HG03097 (cell line): Measurements from ENCODE around the gene CCND1.
"Not testable (repeated sequence)": the region's sequence is repeated elsewhere in the genome, so short reads cannot be mapped to it uniquely, and the experiment has no call there.

Experiments used
- ATAC-seq: cut with Tn5 transposase; IDR thresholded peaks from one replicate; pipeline ENCODE4 v1.9.1; 2021; ENCODE audit not compliant: unreplicated experiment, low FRiP score

The CCND1 gene

DNA sequence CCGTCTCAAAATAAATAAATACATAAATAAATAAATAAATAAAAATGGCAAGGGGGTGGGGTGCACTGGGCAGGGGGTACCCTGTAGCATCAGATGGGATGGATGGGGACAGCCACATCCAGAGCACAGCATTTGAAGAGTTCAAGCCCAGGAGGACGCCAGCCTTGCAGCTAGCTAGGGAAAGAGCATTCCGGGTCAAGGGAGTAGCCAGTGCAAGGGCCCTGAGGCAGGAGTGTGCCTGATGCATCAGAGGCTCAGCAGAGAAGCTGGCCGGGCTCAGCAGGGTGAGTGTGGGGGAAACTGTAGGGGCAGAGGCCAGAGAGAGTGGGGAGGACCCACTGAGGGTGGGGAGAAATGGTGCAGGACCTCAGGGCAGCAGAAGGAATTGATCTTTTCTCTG is 23.7 kb upstream of the CCND1 start:
- no peak for ATAC-seq

DNA sequence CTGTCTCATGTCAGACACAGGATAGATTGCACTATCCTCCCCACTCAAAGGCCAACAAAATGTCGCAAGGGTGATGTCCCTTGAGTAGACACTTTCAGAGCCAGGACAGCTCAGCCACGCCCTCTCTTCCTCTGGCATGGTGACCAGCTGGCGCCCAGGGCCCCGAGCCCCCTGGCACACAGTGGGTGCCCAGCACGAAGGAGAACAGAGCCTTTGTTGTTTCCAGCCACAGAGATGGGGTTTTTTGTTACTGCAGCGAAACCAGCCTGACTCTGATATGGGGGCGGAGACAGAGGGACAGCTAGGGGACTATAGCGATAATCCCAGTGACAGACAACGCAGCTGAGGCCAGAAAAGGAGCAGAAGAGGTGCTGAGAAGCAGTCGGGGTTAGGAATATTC is 23.3 kb upstream of the CCND1 start:
- no peak for ATAC-seq

DNA sequence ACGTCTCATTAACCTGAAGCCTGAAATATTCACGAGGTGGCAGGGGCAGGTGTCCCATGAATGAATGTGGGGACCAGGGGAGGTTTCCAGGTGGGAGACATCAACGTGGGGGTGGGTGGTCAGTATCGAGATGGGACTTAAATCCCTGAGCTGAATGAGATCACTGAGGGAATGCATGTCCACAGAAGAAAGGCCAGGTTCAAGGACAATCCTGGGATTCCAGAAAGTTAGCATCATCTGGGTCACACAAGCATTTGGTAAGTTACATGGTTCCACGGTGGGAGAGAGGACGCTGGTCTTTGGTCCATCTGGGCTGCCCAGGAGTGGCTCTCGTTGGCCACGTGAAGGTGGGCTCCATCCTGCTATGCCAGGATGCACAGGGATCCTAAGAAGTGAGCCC is 22.7 kb upstream of the CCND1 start:
- no peak for ATAC-seq

DNA sequence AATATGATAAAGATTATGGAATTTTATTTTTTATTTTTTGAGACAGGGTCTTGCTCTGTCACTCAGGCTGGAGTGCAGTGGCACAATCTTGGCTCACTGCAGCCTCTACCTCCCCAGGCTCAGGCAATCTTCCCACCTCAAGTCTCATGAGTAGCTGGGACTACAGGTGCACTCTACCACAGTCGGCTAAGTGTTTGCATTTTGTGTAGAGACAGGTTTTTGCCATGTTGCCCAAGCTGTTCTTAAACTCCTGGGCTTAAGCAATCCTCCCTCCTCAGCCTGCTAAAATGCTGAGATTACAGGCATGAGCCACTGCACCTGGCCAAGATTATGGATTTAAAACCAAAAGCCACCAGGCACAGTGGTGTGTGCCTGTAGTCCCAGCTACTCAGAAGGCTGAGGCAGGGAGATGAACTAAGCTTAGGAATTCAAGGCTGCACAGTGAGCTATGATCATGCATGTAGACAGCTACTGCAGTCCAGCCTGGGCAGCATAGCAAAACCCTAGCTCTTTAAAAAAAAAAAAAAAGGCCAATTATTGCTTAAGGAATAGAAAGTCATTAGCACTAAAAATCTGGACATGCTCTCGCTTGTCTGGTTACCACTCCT is 20.2 kb upstream of the CCND1 start:
- ATAC-seq: no peak

DNA sequence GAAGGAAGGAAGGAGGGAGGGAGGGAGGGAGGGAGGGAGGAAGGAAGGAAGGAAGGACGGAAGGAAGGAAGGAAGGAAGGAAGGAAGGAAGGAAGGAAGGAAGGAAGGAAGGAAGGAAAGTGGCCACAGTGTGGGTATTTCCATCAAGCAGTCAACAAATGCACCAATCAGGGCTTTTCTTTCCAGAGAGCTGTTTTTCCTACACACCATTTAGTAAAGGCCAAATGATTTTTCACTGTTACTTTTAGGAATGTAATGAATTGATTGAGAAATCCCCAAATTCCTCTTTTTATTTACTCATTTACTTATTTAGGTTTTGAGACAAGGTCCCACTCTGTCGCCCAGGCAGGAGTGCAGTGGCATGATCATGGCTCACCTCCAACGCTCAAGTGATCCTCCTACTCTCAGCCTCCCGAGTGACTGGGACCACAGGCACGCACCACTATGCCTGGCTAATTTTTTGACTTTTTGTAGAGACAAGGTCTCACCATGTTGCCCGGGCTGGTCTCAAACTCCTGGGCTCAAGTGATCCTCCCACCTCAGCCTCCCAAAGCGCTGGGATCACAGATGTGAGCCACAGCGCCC is 18.8 kb upstream of the CCND1 start:
- ATAC-seq: not testable (repeated sequence)

DNA sequence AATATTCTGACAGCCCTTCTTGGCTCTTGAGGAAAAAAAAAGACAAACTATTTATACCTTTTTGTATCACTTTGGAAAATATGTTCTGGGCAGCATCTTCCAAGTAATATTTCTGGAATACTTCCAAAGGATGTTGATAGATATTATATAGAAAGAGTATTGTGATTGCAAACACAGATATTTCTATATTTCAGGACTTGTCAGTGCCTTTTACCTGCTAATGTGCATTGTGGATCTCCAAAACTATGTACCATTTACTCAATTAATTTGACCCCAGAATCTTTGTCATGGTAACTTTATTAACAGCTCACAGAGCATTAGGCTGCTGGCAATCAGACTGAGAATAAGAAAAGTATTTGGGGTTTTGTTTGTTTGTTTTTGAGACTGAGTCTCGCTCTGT is 16.7 kb upstream of the CCND1 start:
- no peak for ATAC-seq

DNA sequence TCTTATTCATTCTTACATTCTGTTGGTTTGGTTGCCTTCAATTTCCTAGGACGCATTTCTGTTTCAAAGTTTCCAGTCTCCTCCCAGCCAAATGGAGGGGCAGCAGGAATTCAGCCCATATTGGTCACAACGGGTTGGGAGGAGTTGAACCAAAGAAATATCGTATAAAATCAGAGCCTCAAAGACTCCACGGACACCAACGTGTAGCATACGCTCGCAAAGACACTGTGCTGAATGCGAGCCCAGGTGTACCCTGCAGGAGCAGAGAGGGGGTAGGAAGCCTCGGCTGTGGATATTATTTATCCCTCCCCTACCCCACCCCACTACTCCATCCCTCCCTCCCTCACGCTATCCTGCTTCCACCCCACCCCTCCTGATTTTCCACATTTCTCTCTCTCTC is 15.5 kb upstream of the CCND1 start:
- ATAC-seq: no peak

DNA sequence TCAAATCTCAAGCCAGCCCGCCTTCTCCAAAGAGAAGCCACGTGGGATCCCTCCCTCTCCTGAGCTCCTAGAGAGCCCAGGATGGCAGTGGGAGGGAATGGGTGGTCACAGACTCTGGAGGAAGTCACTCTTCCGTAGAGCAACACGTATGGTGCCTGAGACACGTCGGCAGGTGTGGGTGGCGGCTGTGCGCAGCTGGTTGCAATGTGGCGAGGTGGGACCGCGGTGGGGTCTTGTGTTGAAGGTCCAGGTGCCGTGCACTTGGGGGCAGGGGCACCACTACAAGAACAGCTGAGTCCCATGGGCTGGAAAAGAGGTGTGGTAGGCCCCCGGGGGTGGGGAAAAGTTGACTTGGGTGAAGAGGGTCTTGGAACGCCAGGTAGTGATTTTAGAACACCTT is 13.4 kb upstream of the CCND1 start:
- no peak for ATAC-seq

DNA sequence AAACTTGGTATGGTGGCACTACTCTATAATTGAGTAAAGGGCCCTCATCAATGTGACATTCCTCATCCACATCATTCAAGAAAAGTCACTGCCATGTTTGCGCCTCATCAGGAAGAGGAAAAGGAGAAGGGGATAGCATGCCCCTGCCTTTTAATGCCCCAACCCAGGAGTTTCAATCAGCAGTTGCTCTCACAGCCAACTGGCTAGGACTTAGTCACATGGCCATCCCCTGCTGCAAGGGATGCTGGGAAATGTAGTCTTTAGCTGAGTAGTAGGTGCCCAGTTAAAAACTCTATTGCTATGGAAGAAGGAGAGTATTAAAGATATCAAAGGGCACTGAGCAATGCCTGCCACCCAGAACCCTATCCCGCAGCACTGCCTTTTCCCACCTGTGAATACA is 10.9 kb upstream of the CCND1 start:
- no peak for ATAC-seq

DNA sequence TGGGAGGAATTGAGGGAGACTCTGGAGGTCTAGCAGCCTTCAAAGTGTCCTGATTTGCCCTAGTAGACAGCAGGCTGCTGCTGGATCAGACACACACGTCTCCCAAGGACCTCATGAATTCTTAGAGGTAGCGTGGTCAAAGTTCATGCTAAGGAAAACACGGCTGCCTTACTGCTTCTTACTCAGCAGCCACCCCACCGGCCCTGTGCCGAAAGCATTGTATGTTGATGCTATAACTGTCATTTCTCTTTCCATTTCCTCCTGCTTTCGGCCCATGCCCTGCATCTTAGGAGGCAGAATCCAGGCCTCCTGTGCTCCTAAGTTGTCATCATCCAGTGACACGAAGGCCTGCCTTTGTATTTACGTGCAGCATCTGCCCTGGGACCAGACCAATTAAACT is 10.5 kb upstream of the CCND1 start:
- no peak for ATAC-seq

DNA sequence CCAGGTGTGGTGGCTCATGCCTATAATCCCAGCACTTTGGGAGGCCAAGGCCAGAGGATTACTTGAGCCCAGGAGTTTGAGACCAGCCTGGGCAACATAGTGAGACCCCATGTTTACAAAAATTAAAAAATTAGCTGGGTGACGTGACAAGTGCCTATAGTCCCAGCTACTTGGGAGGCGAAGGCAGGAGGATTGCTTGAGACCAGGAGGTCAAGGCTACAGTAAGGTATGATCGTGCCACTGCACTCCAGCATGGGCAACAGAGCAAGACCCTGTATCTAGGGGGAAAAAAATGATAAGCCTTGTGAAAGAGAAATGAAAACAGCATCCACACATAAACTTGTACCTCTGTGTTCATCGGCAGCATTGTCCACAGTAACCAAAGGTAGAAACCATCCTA is 8.1 kb upstream of the CCND1 start:
- no peak for ATAC-seq

DNA sequence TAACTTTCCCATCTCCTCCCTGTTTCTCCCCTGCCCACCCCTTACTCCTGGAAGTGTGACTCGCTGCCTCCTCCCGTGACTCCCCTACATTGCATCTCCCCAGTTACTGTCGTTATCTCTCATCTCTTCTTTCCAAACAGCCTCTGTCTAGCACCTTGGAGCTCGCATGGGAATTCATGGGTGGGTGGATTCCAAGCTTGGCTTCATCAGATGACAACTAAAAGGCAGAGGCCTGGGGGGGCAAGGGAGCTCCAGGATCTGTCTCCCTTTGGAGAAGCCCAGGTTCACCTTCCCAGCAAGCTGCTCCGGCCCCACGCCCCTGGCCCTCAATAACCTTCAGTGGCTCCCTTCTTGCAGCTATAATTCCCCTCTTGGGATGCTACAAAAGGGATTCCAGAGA is 6.9 kb upstream of the CCND1 start:
- no peak for ATAC-seq

DNA sequence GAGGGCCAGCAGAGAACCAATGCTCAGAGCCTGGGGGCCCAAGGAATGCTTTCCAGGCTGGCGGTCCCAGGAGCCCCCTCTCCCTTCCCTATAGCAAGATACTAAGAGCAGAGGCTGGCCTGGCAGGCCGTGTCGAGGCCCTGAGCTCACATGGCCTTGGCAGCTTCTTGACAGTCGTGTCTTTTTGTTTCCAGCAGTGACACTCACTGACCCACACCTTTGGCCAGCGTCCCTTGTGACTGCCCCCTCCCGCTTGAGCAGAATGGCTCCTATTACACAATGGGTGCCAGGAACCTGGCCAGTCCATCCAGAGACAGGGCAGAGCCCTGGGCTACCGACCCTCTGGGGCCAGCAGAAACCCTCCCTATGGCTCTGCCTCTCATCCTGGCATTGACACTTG is 6.4 kb upstream of the CCND1 start:
- no peak for ATAC-seq

DNA sequence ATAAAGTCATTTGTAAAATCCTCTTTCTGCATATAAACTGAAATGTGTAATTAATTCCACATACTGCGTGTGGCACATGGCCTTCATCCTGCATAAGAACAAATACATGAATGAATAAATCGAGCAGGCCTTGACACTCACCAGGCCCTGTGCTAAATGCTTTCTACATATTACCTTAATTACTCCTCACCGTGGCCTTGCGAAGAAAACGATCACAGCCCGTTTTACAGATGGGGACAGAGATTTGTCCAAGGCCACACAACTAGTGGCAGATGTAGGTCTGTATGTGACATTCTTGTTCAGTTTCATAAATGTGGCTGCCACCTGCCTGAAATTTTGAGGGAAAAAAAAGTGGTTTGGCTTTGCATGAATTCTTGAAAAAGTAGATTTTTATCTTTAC is 5.8 kb upstream of the CCND1 start:
- no peak for ATAC-seq

DNA sequence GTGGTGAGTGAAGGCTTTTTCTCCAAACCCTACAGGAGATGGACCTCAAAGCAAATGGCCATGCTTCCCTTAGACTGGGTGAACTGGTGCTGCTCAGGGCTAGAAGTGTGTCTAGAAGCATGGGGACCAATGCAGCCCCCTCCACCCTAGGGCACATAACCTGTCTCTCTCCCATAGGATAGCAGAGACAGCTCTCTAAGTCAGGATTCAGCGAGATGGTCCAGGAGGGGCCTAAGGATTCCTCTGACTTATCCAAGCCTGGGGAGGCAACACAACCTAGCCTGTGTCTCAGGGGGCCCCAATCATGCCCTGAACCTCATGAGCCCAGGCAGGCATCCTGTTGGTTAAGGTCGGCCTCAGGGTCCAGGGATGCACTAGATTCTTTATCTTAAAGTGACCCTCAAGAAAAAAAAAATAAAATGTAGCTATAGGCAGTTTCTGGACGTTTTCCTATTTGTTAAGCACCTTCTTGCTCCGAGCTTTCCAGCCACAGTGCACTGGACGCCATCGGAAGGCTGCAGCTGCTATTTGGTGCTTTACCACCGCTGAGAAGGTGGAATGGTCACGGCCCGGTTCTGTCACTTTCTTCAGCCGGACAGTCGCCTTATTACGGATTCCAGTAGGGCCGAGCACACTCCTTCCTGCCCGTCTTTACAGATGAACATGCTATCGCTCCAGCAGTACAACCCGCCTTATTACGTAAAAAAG is 5.0 kb upstream of the CCND1 start:
- no peak for ATAC-seq

DNA sequence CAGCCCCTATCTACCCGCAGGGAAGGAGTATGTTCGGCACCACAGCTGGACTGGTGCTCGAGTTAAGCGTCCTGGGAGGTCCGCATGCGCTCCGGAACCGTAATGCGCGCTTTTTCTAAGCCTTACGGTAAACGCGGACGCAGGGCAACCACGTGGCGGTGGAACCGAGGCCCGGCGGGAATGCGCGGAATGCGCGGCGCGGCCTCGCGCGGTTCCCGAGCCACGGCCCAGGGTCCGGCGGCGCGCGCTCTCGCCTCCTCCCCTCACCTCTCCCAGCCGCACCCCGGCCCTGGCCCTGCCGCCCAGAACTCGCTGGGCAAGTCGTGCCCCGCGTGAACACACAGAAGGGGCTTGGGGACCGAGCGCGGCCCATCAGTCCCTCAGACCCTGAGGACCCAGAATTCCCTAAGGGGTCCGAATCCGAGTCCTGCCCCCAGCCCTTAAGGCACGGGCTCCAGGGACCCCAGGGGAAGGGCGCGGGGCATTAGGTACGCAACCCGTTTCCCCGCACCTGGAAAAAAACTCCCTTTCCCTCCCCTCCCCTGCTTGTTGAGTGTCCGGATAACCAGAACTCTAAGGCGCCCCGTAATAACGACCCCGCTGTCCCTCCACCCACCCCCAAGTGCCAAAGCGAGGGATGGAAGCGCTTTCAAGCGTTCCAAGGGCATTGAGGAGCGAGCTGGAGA is 4.3 kb upstream of the CCND1 start:
- no peak for ATAC-seq

DNA sequence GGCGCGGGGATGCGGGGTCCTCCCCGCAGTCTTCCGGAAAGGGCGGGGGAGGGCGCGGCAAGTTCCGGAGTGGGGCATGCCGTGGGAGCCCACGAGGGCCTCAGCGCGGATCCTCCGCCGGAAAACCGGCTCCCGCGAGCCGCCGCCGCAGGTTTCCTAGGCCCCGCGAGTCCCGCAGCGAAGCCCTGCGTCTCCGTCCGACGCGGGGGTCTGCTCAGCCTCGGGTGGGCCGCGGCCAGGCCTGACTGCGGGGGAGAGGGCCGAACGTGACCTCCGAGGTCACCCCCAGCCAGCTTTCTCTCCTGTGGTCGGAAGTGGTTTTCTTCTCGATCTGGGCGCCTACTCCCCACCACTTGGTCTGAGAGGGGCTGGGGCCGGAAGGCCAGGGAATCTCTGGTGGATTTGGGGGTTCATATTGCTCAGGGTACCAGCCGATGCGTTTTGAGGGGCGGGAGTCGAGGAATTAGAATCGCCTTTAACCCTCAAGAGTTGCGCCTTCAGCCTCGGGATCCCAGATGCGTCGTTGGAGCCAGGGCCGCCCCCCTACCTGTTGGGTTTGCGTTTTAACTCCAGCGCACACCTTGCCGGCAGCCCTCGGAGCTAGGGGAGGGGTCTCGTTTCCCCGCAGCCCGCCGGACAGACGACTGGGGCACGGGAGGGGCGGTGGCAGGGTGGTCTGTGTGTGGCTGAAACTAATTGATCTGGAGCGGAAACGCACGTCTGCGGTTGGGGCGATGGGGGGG is 3.6 kb upstream of the CCND1 start:
- no peak for ATAC-seq

DNA sequence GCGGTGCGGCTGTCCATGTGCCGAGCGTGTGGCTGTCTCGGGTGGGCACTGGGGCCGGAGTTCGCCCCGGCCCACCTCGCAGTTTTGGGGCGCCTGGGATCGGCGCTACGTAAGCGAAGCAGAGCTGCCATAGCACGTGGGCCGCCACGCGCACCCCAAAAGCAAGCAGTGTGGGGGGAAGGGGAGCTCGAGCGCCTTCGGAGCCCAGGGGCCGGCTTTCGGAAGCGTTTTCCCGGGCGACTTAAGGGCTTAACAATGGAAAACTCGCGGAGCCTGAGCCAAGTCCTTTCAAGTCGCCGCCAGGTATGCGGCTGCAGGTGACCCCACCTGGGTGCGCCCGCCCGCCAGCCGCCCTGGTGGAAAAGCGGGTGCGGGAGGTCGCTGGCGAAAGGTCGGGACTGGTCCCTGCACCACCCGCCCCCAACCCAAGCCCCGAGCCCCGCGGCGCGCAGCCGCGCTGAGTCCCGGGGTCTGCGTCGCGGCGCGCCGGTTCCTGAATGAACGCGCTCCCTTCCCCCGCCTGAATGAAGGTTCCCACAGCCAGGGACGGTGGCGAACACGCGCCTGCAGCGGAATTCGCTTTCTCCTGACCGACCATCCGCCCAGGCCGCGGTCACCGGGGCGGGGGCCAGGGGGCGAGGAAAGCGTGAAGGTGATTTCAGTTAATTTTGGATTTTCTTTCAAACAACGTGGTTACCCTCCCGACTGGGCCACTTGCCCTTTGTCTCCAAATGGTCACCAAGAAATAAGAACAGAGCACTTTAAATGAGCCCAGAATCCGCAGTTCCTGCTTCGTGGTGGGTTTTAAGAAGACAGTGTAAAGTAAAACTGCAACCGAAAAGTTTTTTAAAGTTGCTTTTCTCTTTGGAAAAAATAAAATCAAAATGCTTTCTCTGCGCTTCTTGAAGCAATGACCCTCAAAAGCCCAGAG is 2.8 kb upstream of the CCND1 start:
- ATAC-seq: no peak

DNA sequence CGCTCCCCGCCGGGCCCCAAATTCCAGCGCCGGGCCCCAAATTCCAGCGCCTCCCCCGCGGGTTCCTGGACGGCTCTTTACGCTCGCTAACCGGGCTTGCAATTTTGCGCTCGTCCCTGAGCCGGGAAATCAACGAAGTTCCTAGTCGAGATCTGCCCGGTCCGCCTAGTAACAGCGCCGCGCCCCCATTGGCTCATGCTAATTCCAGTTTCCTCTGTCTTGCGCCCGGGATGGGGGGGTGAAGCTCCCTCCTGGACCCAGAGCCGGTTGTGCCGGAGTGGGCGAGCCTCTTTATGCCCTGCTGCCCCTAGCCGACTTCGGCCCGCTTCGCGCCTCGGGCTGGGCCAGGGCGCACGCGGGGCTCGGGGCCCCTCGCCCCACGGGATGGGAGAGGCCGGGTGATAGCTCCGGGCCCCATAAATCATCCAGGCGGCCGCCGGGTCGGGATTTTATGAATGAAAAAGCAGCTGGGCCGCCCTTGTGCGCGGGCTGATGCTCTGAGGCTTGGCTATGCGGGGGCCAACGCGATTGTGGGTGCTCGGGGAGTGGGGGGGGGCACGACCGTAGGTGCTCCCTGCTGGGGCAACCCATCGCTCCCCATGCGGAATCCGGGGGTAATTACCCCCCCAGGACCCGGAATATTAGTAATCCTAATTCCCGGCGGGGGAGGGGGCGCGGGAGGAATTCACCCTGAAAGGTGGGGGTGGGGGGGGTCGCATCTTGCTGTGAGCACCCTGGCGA is 1.8 kb upstream of the CCND1 start:
- ATAC-seq: no peak
